GM18861 (cell line): ENCODE data around the gene G6PC3.
"Not testable (repeated sequence)": the region's sequence is repeated elsewhere in the genome, so short reads cannot be mapped to it uniquely, and the experiment has no call there.

ENCODE experiments used
- ATAC-seq: cut with Tn5 transposase; IDR thresholded peaks from one replicate; pipeline ENCODE4 v1.9.1; 2021; ENCODE audit not compliant: unreplicated experiment

G6PC3 gene

DNA sequence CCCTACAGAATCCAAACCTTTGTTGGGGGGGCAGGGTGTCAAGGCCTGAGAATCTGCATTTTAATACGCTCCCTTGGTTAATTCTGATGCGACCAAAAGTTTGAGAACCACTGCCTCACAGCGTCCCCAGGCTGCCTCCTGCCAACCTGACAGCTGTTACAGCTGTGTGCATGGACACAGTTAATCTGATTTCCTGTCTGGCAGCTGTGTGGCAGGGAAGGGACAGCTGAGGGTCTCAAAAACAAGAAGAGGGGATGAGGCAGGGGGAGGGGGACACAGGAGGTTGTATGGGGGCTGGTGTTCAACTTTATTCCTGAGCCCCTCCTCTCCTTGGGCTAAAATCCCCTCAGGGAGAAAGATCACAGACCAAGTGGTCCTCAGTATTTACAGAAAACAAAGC is 35.4 kb downstream of the G6PC3 start:
- no peak for ATAC-seq

DNA sequence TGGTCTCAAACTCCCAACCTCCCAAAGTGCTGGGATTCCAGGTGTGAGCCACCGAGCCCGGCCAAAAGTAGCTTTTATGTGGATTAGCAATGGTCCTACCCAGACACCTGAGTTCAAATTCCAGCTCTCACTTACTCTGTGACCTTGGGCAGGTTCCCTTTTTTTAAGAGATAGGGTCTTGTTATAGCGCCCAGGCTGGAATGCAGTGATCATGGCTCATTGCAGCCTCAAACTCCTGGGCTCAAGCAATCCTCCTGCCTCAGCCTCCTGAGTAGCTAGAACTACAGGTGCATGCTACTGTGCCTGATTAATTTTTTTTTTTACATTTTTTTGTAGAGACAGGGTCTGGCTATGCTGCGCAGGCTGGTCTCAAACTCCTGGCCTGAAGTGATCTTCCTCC is 36.3 kb downstream of the G6PC3 start:
- no peak for ATAC-seq

- no peak for ATAC-seq
Measured at GRCh38 chr17:44108440-44109311, 38.1 kb downstream of the G6PC3 start.

DNA sequence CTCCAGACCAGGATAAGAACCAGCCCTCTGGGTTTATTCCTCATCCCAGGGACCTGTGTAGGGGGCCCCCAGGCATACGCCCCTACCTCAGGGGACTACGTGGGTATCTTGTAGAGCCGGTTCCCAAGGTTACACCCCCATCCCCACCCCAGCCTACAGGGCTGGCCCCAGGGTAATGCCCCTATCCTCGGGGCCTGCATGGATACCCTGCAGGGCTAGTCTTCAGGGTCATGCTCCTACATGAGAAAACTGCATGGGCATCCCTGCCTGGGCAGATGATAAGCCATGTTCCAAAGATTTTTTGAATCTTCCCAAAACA is 38.7 kb downstream of the G6PC3 start:
- ATAC-seq: no peak

DNA sequence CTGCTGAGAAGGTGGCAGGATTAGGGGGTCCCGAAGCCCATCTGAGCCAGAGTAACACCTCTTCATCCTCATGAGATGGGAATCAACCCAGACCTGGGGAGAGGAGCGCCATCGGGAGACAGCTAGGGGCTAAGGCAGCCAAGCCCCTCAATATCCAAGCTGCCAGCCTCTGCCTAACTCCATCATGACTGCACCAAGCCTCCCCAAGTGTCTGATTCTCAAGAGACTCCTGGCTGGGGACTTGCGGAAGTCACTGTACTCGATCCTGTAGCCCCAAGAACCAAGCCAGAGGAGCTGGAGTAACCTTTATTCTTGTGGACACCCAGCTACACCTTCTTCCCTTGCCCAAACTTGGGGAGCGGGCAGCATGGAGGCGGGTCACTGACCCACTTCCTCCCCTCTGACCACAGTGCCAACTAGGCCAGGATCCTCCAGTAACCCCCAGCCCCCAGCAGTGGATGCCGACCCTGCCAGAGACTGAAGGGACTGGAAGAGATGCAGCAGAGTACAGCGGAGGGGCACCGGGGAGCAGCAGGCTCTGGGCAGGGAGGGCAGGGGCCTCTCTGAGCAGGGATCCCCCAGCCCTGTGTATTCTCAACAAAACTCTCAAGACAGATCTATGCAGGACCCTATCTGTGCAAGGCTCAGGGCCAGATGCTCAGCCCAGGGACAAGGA is 39.6 kb downstream of the G6PC3 start:
- ATAC-seq: no peak

- ATAC-seq: no peak
Measured at GRCh38 chr17:44110823-44111633, 40.5 kb downstream of the G6PC3 start.

DNA sequence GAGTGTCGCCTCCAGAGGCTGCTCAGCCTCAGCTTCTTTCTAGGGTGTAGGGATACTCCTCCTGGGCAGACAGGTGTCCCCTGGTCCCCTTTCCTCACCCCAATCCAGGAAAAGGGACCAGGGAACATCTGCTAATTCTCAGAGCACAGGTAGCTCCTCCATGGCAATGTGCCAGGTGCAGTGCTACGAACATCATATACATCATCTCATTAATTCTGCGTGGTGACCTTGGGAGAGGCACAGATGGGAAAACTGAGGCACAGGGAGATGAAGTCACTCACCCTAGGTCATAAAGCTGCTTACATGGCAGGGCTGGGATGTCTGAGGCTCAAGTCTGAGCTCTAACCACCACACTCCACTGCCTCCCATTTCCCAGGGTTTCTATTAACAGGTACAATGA is 41.2 kb downstream of the G6PC3 start:
- no peak for ATAC-seq

- ATAC-seq: no peak
Measured at GRCh38 chr17:44112284-44113280, 42.0 kb downstream of the G6PC3 start.

DNA sequence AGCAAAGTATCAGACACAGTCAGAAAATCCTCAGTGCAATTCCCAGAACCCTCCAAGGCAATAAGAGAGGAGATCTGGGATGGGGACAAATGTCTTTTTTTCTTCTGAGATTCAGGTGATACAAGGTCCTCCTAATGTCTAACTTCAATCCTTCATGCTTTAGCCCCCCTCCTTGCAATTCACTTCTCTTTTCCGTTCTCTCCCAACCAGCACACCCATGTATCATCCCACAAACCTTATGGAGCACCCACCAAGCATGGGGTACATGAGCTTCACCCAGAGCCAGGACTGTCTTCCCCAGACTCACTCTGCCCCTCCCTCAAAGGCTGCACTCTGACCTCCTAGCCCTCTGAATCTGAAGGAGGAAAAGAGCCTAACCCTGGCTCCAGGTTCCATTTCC is 42.8 kb downstream of the G6PC3 start:
- no peak for ATAC-seq

GRCh38 chr17:44113868-44114840 is 43.6 kb downstream of the G6PC3 start:
- no peak for ATAC-seq

DNA sequence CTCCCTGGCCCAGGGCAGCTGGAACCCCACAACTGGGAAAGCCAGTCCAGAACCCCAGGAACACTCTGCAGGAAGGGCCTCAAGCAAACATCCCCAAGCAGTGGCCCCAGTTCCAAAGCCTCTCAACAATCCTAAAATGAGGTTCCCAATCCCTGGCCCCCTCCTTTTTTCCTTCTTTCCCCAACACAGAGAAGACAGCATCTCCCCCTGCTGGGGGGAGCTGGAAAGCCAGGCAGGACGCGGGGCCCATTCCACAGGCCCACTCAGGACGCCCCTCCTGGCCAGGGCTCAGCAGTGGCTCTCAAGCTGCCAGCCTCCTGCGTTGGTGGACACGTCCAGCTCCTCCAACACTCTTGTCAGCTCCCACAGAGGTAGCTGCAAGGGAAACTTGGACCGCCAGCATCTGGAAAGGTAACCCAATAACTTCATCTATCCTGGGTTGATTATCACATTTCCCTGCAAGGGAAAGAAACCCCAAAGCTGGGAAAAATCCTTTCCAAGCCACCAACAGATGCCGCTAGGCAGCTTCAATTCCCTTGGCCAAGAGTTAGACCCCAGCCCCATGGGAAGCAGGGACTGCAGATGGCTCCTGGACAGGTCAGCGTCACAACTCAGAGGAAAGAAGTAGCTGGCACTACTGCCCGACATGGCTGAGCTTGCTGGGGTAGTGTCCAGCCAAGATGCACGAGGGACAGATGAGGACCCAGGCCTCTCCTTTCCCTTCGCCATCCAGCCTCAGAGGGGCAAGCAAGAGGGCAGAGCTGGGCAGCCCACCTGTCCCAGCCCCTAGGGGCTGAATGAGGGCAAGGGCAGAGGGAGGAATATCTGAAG is 45.3 kb downstream of the G6PC3 start:
- ATAC-seq: no peak

DNA sequence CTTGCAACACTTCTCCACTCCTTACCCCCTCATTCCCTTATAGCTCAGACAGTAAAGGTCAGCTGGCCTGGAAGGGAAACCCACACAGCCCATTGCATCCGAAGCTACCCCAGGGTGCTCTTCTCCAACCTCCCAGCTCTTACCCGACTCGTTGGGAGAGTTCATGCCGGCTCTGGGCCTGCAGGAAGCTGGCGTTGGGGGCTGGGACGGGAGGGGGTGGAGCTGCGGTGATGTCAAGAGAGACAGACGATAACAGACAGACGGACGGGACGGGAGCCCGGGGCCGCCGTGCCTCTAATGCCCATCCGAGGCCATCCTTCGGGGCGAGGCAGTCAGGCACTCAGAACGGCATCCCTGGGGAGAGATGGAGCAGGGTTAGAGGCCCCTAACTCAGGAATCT is 46.8 kb downstream of the G6PC3 start:
- no peak for ATAC-seq

DNA sequence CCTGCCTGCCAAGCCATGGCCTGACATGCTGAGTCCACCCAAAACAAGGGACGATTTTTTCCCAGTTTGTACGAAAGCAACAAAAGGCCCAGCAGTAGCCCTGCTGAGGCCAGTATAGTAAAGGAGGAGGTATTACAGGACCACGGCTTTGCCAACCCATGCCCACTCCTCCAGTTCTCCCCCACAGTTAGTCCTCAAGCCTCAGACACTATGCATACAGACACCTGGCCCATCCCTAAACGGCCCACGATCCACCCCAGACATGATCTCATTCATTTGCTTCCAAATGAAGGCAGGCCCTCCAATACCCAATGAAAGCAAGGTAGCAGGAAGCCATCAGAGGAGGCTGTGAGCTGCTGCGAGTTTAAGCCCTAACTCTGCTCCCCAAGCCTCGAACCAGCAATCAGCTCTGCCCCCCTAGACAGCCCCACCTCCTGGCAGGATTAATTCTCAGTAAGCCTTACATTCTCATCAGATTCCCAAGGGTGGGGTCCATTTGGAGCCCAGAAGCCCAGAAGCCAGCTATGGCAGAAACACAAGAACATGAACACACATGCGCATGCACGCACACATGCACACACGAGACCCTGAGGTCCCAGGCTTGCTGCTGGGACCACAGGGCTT is 48.0 kb downstream of the G6PC3 start:
- no peak for ATAC-seq

DNA sequence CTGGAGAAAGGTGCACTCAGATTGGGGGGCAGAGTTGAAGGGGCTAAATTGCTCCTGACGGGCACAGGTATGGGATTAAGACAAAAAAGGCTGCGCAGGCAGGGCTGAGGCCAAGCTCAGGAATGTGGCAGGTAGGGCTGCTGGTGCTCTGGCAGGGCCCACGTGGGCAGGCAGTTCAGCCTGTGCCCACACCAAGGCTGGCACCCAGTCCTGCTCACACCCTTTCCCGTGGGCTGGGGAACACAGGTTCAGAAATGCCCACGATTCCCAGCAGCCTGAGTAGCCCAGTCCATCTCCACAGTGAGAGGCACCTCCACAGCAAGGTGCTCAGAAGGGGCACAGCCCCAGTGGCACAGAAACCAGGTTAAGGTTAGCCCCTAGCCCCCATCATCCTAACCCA is 48.5 kb downstream of the G6PC3 start:
- ATAC-seq: no peak

- ATAC-seq: no peak
Measured at GRCh38 chr17:44119798-44120197, 49.3 kb downstream of the G6PC3 start.

GRCh38 chr17:44120281-44120680 is 49.7 kb downstream of the G6PC3 start:
- not testable (repeated sequence) for ATAC-seq

- no peak for ATAC-seq
Measured at GRCh38 chr17:44120851-44121605, 50.5 kb downstream of the G6PC3 start.
